Activated CD4-positive, alpha-beta T cell treated with anti-CD3 and anti-CD28 coated beads, Interleukin-2, amount 50 U/mL, for 4 hours (primary cell): ENCODE data around the gene STN1.

ENCODE experiments used
- DNase-seq, 2 experiments: peaks; one replicate each; pipeline ENCODE4 v3.0.0-alpha.2; 2020

Gene STN1

DNA sequence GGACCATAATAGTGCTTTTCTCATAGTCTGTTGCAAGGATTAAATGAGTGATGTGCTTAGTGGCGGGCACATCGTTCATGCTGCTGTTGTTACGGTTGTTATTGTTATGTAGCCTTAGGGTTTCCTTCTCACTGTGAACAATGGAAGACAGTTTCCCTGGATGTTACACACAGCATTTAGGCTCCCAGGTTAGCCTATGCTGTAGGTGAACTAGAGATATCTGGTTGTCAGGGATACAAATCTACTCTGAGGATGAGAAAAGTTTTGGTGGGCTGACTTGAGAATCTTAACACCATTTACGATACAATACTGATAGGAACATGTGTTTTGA is 77.3 kb downstream of the STN1 start:
- DNase-seq = no peak

GRCh38 chr10:103839872-103840739 is 77.9 kb downstream of the STN1 start:
- DNase-seq = no peak

- no peak for DNase-seq
Observed at GRCh38 chr10:103839519-103839871, 78.5 kb downstream of the STN1 start.

- DNase-seq = no peak
Observed at GRCh38 chr10:103838862-103839518, 79.0 kb downstream of the STN1 start.

DNA sequence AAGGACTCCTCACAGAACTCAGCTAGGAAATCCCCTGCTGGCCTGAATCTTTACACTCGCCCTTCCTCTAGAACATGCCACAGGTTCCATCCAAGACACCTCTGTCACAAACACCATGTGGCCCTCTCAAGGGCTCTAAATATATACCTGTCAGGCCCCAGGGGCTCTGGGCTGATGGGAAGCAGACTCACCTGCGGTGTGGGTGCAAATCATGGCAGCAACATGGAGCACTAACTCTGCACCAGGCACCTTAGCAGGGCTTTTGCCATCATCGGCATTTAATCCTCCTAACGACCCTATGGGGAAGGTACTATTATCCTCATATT is 80.0 kb downstream of the STN1 start:
- DNase-seq = no peak

- no peak for DNase-seq
Observed at GRCh38 chr10:103837370-103838069, 80.5 kb downstream of the STN1 start.

- DNase-seq = no peak
Observed at GRCh38 chr10:103836861-103837260, 81.1 kb downstream of the STN1 start.

DNA sequence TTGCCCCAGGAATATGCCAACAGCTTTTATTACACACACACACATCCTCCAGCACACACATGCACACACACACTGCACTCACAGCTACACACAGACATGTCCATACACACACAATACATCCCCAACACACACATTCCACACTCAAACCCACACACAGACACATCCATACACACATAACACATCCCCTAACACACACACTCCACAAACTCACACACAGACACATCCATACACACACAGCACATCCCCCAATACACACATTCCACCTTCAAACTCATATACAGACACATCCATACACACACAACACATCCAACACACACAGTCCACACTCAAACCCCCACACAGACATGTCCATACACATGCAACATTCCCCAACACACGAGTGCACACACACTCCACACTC is 81.7 kb downstream of the STN1 start:
- no peak for DNase-seq

- no peak for DNase-seq
Observed at GRCh38 chr10:103835096-103836050, 82.6 kb downstream of the STN1 start.

- DNase-seq = no peak
Observed at GRCh38 chr10:103834436-103835095, 83.4 kb downstream of the STN1 start.

DNA sequence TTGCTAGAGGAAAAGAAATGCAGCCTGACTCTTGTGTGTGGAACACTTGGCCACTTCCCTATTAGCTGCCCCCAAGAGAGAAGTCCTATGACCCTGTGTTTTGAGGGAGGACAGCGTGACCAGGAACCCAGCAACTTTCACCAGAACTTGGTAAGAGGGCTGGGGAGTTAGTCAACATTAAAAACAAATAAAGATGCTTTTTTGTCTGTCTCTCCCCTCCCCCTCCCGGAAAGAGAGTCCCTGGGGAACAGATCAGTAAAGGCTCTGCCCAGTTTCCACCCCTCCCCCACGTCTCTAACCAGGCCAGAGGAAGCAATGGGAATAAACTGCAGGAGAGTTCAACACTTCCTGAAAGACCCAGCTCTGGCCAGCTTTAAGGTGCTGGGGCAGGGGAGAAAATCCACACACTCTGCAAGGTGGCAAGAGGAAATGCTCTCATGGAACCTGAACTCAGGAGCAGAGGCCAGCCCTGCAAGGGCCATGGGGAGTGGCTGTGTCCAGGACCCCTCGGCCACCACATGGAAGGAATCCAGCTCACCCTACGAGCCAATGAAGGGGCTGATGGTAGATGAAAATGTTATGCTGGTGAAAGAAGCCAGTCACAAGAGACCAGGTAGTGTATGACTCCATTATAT is 84.1 kb downstream of the STN1 start:
- no peak for DNase-seq

DNA sequence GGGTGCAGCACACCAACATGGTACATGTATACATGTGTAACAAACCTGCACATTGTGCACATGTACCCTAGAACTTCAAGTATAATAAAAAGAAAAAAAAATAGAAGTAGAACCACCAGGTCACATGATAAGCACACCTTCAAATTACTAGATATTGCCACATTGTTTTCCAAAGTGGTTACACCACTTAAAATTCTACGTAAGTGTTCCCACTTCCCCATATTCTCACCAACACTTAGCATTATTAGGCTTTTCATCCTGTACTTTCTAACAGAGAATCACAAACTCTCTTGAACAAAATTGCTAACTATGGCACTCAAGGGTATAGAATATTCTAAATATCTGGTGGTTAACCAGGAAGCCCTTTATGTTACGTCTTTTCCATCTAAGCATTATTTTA is 85.2 kb downstream of the STN1 start:
- no peak for DNase-seq
